ENCODE measurements around the gene UACA. TPM values are rescaled to one million over a fixed set of nuclear protein-coding genes. Genes with fewer than 3 reads are reported as not detected.

Gene UACA
- total RNA-seq, 1 donor from 2014 or later: 13.7 TPM

GRCh38 chr15:70788114-70789049, 25.0 kb upstream of the UACA start:
- ATAC-seq: peak; percentile 77
- DNase-seq (ENCODE audit: low spot score): no peak

DNA sequence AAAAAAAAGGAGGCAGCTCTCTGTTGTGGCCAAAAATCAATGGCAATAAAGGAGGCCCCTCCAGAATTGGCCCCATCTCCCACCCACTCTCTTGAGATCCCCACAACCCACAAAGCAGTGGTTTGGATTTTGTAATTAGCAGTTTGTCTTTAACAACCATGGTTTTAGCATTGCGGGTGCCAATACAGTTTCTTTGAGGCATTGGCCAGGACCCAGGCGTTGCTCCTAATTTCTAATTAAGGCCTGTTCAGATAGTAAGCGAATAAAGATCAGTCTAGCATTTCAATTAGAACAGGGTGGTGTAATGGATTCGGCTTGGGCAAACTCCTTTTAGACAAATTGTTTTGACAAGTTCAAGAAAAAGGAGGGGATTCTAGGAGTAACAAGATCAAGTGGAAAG, 23.6 kb upstream of the UACA start:
- DNase-seq (ENCODE audit: low spot score): no peak
- ATAC-seq: no peak

- no peak for DNase-seq (ENCODE audit: low spot score)
- no peak for ATAC-seq
Measured at GRCh38 chr15:70783610-70784022, 20.3 kb upstream of the UACA start.

- DNase-seq (ENCODE audit: low spot score) (no peak), ATAC-seq (no peak)
Measured at GRCh38 chr15:70783041-70783440, 19.7 kb upstream of the UACA start.

GRCh38 chr15:70781236-70781635, 17.9 kb upstream of the UACA start:
- no peak for DNase-seq (ENCODE audit: low spot score)
- no peak for ATAC-seq

- ATAC-seq: no peak
- no peak for DNase-seq (ENCODE audit: low spot score)
Measured at GRCh38 chr15:70778258-70779076, 15.1 kb upstream of the UACA start.

DNA sequence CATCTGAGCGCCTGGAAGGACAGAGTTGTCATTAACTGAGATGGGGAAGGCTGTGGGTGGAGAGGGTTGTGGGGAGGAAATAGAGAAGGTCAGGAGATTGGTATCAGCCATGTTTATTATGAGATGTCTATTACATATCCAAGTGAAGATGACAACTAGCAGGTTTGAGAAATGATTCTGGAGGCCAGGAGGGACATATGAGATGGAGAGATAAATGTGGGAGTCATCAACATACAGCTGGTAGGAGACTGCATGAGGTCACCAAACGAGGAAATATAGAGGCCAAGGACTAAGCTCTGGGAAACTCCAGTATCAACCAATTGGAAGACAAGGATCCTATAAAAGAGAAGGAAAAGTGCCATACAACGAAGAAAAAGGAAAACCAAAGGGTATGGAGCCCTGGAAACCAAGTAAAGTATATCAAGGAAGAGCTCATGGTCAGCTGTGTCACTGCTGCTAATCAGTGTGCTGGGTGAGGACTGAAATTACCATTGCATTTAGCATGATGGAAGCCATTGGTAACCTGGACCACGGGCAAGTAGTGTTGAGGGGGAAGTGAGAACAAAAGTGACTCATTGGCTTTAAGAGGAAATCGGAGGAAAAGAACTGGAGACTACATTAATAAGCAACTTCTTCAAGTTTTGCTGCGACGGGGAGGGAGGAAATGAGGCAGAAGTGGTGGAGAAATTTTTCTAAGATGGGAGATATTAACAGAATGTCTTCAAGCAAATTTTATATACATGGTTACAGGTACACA, 14.0 kb upstream of the UACA start:
- ATAC-seq: no peak
- no peak for DNase-seq (ENCODE audit: low spot score)

GRCh38 chr15:70775160-70775559, 11.8 kb upstream of the UACA start:
- ATAC-seq (no peak), DNase-seq (ENCODE audit: low spot score) (no peak)

GRCh38 chr15:70772402-70772801, 9.0 kb upstream of the UACA start:
- no peak for DNase-seq (ENCODE audit: low spot score)
- no peak for ATAC-seq

DNA sequence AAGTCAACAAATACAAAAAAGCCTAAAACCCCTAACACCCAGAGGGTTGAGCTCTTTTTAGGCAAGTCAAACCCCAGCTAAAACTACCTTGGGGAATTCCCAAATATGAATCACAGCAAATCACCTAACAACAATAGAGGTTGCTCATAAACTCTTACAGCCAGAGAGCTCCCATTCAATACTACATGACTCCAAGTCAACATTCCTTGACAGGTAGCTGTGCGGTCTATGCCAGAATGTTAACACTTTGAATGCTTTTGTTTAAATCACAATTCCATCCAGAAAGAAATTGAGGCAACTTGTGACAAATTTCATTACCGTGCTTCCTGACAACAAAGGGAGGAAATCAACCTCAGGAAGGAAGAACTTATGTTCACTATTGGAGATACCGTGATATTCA, 7.5 kb upstream of the UACA start:
- ATAC-seq (no peak), DNase-seq (ENCODE audit: low spot score) (no peak)

- DNase-seq (ENCODE audit: low spot score): no peak
- ATAC-seq: peak; percentile 65
Measured at GRCh38 chr15:70768257-70768883, 5.0 kb upstream of the UACA start.

GRCh38 chr15:70767667-70768066, 4.3 kb upstream of the UACA start:
- DNase-seq (ENCODE audit: low spot score) (no peak), ATAC-seq (no peak)

DNA sequence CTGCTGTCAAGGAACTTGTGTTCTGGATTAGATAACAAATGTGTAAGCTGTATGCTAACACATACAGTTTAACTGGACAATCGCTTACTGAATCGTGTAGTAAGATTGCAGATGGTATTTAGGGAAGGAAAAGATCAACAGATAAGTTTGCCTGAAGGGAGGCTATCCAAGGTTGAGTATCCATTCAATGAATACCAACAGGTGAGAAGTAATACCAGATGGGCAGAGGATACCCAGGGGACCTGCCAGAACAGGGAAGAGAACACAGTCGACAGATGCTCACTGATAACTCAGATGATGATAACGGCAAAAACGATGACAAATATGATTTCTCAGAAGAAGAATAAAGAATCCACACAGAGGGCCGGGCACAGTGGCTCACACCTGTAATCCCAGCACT, 3.2 kb upstream of the UACA start:
- ATAC-seq (no peak), DNase-seq (ENCODE audit: low spot score) (no peak)

GRCh38 chr15:70765504-70766281, 2.3 kb upstream of the UACA start:
- ATAC-seq (no peak), DNase-seq (ENCODE audit: low spot score) (no peak)

DNA sequence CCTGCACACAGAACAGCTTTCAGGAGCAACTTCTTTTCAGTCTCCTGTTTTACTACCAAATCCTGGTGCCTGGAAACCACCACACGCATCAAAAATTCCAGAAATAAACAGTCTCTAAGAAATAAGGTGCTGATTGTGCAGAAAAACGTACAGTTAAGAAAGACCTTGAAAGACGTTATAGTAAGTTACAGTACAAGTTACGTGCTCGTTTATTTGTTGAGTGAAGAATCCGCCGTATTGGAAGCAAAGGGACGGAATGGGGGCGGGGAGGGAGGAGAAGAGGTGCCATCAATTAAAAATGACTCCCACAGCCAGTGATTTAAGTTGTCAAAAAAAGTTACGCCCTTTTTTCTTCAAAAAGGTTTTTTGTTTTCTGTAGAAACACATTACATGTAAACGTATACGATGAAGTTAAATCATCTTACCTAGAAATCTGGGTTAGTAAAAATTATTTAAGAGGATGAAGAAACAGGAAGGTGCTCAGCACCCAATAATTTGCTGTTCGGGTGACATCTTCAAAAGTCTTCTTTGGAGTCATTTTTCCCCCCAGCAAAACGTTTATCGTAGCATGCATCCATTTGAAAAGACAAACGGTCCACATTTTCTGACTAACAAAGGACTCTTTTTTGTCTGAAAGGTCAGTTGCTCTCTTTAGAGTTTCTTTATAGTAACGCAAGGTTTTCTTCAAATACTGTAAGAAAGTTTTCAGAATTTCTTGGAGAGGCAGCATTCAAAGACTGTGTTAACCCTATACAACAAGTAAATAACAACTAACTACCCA, 782 bp upstream of the UACA start:
- ATAC-seq (no peak), DNase-seq (ENCODE audit: low spot score) (no peak)

DNA sequence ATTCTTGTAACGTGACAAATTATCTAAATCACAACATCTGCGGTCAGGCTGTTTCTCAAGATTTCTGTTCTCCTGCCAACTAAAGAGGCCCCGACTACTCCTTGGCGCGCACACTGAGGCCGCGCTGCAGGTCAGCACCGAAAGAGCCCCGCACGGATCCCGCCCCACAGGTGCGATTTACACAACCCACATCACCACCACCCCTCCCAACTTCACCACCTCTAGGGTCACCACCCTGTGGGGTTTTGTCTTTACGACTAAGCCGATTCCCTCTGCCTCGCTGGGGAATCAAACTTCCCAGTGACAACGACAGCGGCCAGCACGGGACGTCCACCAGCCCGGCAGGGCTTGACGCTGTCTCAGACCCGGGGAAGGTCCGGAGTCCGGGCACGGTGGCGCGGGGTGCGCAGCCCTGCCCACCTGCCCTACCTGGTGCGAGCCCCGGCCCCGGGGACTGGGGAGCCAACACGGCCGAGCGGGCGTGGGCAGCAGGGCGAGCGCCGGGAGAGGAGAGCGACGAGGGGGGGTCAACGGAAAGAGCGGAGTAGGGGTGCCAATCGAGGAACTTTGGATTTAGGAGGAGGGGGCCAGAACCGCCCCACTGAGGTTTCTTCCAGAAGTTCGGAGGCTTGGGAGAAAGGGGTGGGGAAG, 764 bp downstream of the UACA start:
- peak; percentile 65 for DNase-seq (ENCODE audit: low spot score)
- ATAC-seq: peak; percentile 57

- no peak for DNase-seq (ENCODE audit: low spot score)
- no peak for ATAC-seq
Measured at GRCh38 chr15:70761931-70762468, 1.4 kb downstream of the UACA start.

- ATAC-seq (no peak), DNase-seq (ENCODE audit: low spot score) (no peak)
Measured at GRCh38 chr15:70761046-70761445, 2.3 kb downstream of the UACA start.

Measured in left lobe of liver (tissue), 2 donors.